RWPE2 (cell line): ENCODE measurements around the gene CRAMP1.
"Not testable (repeated sequence)": the region's sequence is repeated elsewhere in the genome, so short reads cannot be mapped to it uniquely, and the experiment has no call there.

Experiments used
- ATAC-seq: fragments of 200-7000 bp; cut with Tn5 transposase; 3 replicates; pipeline ENCODE4 v1.9.1; 2021; ENCODE audit warnings: low read depth
- DNase-seq: peaks from one replicate; pipeline ENCODE4 v3.0.0-alpha.2; 2020; ENCODE audit warnings: low spot score
- H3K27ac ChIP-seq: fragments of 450-650 bp; 2 replicates; pipeline ENCODE4 v1.5.1; 2017; ENCODE audit warnings: mild to moderate bottlenecking; ENCODE audit not compliant: poor library complexity, severe bottlenecking
- H3K27me3 ChIP-seq: fragments of 250-450 bp; sonication (Bioruptor Pico); 2 replicates; pipeline ENCODE4 v1.5.1; 2021; ENCODE audit warnings: mild to moderate bottlenecking, moderate library complexity; ENCODE audit not compliant: insufficient read depth, poor library complexity, severe bottlenecking
- H3K36me3 ChIP-seq: fragments of 250-450 bp; sonication (Bioruptor Pico); 2 replicates; pipeline ENCODE4 v1.5.1; 2020; ENCODE audit warnings: low read depth, mild to moderate bottlenecking, moderate library complexity
- H3K4me1 ChIP-seq: fragments of 250-450 bp; sonication (Bioruptor Pico); 2 replicates; pipeline ENCODE4 v1.5.1; 2021; ENCODE audit warnings: mild to moderate bottlenecking, moderate library complexity; ENCODE audit not compliant: insufficient read depth, poor library complexity, severe bottlenecking
- H3K4me3 ChIP-seq: fragments of 250-450 bp; sonication (Bioruptor Pico); 2 replicates; pipeline ENCODE4 v1.5.1; 2021; ENCODE audit warnings: mild to moderate bottlenecking, moderate library complexity; ENCODE audit not compliant: severe bottlenecking
- H3K9me3 ChIP-seq: fragments of 250-450 bp; sonication (Bioruptor Pico); 2 replicates; pipeline ENCODE4 v1.5.1; 2021; ENCODE audit warnings: mild to moderate bottlenecking, moderate library complexity; ENCODE audit not compliant: severe bottlenecking
- TF ChIP-seq, protein P1 (sequence below): fragments of 450-650 bp; IDR thresholded peaks from one replicate; pipeline ENCODE4 v1.5.1; 2017; ENCODE audit warnings: mild to moderate bottlenecking, moderate library complexity; ENCODE audit not compliant: poor library complexity, severe bottlenecking

Gene CRAMP1

DNA sequence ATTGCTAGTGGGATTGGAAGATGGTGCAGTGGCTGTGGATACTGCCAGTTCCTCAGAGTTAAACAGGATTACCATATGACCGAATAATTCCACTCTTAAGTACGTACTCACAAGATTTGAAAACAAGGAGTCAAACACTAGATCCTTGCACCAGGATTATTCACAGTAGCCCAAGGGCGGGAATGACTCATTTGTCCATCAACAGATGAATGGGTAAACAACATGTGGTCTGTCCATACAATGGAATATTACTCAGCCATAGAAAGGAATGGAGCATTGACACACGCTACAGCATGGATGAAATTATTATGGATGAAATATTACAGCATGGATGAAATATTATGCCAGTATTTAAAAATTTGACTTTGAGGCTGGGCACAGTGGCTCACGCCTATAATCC is 84.7 kb downstream of the CRAMP1 start:
- ATAC-seq (no peak), DNase-seq (no peak)
- Histone ChIP-seq H3K9me3 (no peaks in the 10 kb centered on the region), H3K4me1 (peaks cover 23% of the 10 kb centered on the region), H3K27ac (peak overlapping the region; percentile 99), H3K36me3 (peaks cover 96% of the 10 kb centered on the region), H3K27me3 (no peaks in the 10 kb centered on the region), H3K4me3 (no peak overlapping the region)
- TF ChIP-seq, protein P1, sequence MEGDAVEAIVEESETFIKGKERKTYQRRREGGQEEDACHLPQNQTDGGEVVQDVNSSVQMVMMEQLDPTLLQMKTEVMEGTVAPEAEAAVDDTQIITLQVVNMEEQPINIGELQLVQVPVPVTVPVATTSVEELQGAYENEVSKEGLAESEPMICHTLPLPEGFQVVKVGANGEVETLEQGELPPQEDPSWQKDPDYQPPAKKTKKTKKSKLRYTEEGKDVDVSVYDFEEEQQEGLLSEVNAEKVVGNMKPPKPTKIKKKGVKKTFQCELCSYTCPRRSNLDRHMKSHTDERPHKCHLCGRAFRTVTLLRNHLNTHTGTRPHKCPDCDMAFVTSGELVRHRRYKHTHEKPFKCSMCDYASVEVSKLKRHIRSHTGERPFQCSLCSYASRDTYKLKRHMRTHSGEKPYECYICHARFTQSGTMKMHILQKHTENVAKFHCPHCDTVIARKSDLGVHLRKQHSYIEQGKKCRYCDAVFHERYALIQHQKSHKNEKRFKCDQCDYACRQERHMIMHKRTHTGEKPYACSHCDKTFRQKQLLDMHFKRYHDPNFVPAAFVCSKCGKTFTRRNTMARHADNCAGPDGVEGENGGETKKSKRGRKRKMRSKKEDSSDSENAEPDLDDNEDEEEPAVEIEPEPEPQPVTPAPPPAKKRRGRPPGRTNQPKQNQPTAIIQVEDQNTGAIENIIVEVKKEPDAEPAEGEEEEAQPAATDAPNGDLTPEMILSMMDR, result no peak

DNA sequence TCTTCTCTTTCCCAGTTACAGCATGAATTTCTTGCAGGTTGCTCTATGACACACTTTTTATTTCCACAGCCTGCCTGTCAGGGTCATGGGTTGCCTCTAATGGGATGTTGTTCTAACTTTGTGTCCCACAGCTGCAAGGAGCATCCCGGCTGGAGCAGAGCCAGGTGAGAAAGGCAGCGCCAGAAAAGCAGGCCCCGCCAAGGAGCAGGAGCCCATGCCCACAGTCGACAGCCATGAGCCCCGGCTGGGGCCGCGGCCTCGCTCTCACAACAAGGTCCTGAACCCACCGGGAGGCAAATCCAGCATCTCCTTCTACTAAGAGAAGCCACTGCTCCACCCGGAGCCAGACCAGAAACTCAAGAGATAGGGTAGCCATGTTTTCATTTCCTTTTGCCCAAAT is 86.5 kb downstream of the CRAMP1 start:
- H3K4me1 ChIP-seq, result peaks cover 17% of the 10 kb centered on the region
- DNase-seq (no peak), ATAC-seq (no peak)
- H3K4me3 ChIP-seq, result no peak overlapping the region
- no peaks in the 10 kb centered on the region for H3K9me3 ChIP-seq
- TF ChIP-seq, protein P1, result no peak
- peak overlapping the region; percentile 99 for H3K27ac ChIP-seq
- no peaks in the 10 kb centered on the region for H3K27me3 ChIP-seq
- peaks cover 89% of the 10 kb centered on the region for H3K36me3 ChIP-seq

DNA sequence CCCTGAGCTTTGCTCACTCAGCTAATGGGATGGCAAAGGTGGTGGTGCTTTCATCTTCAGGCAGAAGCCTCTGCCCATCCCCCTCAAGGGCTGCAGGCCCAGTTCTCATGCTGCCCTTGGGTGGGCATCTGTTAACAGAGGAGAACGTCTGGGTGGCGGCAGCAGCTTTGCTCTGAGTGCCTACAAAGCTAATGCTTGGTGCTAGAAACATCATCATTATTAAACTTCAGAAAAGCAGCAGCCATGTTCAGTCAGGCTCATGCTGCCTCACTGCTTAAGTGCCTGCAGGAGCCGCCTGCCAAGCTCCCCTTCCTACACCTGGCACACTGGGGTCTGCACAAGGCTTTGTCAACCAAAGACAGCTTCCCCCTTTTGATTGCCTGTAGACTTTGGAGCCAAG is 88.1 kb downstream of the CRAMP1 start:
- TF ChIP-seq, protein P1, result no peak
- no peaks in the 10 kb centered on the region for H3K27me3 ChIP-seq
- no peak overlapping the region for H3K4me3 ChIP-seq
- H3K36me3 ChIP-seq, result peaks cover 73% of the 10 kb centered on the region
- DNase-seq (no peak), ATAC-seq (no peak)
- H3K4me1 ChIP-seq, result peaks cover 19% of the 10 kb centered on the region
- H3K9me3 ChIP-seq, result no peaks in the 10 kb centered on the region
- peak overlapping the region; percentile 91 for H3K27ac ChIP-seq

DNA sequence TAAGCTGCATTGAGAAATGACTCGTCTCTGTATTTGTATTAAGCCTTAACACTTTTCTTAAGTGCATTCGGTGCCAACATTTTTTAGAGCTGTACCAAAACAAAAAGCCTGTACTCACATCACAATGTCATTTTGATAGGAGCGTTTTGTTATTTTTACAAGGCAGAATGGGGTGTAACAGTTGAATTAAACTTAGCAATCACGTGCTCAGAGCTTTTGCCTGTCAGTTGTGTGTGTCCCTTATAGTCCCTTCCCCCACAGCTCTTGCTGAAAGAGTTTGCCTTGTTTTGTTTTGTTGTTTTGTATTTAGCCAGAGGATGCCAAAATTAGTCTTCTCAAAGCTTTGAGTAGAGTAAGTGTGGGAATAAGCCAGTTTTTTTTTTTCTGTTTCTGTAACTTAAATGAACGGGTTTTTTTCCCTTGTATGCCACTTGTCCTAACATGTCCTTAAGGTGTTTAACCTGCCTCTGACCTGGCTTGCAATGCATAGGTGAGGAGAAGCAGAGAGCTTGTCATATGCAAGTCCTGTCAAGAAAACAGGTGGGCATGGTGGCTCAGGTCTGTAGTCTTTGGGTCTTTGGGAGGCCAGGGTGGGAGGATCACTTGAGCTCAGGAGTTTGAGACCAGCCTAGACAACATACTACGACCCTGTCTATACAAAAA is 89.2 kb downstream of the CRAMP1 start:
- TF ChIP-seq, protein P1, result no peak
- peaks cover 62% of the 10 kb centered on the region for H3K36me3 ChIP-seq
- no peaks in the 10 kb centered on the region for H3K9me3 ChIP-seq
- no peak overlapping the region for H3K4me3 ChIP-seq
- ATAC-seq, result no peak
- no peak for DNase-seq
- peaks cover 19% of the 10 kb centered on the region for H3K4me1 ChIP-seq
- H3K27me3 ChIP-seq, result no peaks in the 10 kb centered on the region
- peak overlapping the region; percentile 91 for H3K27ac ChIP-seq

DNA sequence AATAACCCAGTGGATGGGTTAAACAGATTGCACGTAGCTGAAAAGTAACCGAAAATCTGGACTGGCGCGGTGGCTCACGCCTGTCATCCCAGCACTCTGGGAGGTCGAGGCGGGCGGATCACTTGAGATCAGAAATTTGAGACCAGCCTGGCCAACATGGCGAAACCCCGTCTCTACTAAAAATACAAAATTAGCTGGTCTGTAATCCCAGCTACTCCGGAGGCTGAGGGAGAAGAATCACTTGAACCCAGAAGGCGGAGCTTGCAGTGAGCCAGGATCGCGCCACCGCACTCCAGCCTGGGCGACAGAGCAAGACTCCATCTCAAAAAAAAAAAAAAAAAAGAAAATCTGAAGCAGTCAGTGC is 93.1 kb downstream of the CRAMP1 start:
- H3K27ac ChIP-seq, result peak overlapping the region; percentile 91
- H3K27me3 ChIP-seq, ATAC-seq, H3K9me3 ChIP-seq, DNase-seq: not testable (repeated sequence)
- H3K4me1 ChIP-seq, result peaks cover 29% of the 10 kb centered on the region
- peak overlapping the region; percentile 59 for H3K4me3 ChIP-seq
- H3K36me3 ChIP-seq, result peaks cover 23% of the 10 kb centered on the region
